GM18858 (cell line): Measurements from ENCODE around the gene RAB43.

Experiments used
- ATAC-seq: cut with Tn5 transposase; IDR thresholded peaks from one replicate; pipeline ENCODE4 v1.9.1; 2021; ENCODE audit not compliant: unreplicated experiment

Gene RAB43

DNA sequence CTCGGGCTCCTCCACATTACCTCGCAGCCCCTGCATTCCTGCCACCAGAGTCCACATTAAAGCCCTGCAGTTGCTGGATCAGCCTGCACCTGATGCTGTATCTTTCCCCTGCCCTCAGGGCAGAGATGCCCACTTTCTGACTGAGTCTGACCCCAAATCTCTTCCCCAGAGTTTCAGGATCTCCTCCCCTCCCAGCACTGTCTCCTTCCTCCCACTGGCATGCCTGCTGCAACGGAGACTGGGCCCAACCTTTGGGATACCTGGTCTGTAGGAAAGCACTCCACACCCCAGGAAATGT, 81.6 kb downstream of the RAB43 start:
- ATAC-seq, result no peak

GRCh38 chr3:129039271-129040038, 82.1 kb downstream of the RAB43 start:
- ATAC-seq, result no peak

GRCh38 chr3:129038121-129038855, 83.3 kb downstream of the RAB43 start:
- ATAC-seq, result no peak
